Mesendoderm (in vitro differentiated cells): ENCODE measurements around the gene NCOR1.

Experiments used
- DNase-seq: peaks from one replicate; pipeline ENCODE4 v3.0.0; 2013
- H2AK5ac ChIP-seq: 2 replicates; pipeline ENCODE4 v1.6.1; 2013; ENCODE audit warnings: low read length, inconsistent platforms
- H2BK120ac ChIP-seq: 2 replicates; pipeline ENCODE4 v1.6.1; 2013; ENCODE audit warnings: low read depth, mild to moderate bottlenecking, low read length, moderate library complexity, mixed read lengths
- H2BK15ac ChIP-seq: replicated peaks from 2 replicates; pipeline ENCODE4 v1.6.1; 2013; ENCODE audit warnings: low read depth, mild to moderate bottlenecking, moderate library complexity
- H2BK5ac ChIP-seq: 2 replicates; pipeline ENCODE4 v1.6.1; 2013; ENCODE audit warnings: low read length, inconsistent platforms
- H3K18ac ChIP-seq: 2 replicates; pipeline ENCODE4 v1.6.1; 2013; ENCODE audit warnings: mild to moderate bottlenecking, low read length, mixed read lengths
- H3K23ac ChIP-seq: one replicate; pipeline ENCODE4 v1.6.1; 2013; ENCODE audit warnings: low read length
- H3K27ac ChIP-seq: 2 replicates; pipeline ENCODE4 v1.5.1; 2013; ENCODE audit warnings: low read depth, mild to moderate bottlenecking, inconsistent platforms, low read length, moderate library complexity
- H3K27me3 ChIP-seq: 2 replicates; pipeline ENCODE4 v1.6.1; 2013; ENCODE audit warnings: low read length, control low read depth, mild to moderate bottlenecking, inconsistent platforms; ENCODE audit not compliant: insufficient read depth, poor library complexity
- H3K36me3 ChIP-seq: 2 replicates; pipeline ENCODE4 v1.6.1; 2013; ENCODE audit warnings: low read length, inconsistent platforms; ENCODE audit not compliant: control insufficient read depth, insufficient read depth
- H3K4ac ChIP-seq: one replicate; pipeline ENCODE4 v1.6.1; 2013; ENCODE audit warnings: low read depth, mild to moderate bottlenecking, low read length, moderate library complexity
- H3K4me1 ChIP-seq: 2 replicates; pipeline ENCODE4 v1.6.1; 2013; ENCODE audit warnings: low read depth, low read length, inconsistent platforms; ENCODE audit not compliant: control insufficient read depth
- H3K4me2 ChIP-seq: 2 replicates; pipeline ENCODE4 v1.6.1; 2013; ENCODE audit warnings: low read length
- H3K4me3 ChIP-seq: 2 replicates; pipeline ENCODE4 v1.5.1; 2013; ENCODE audit warnings: mild to moderate bottlenecking, low read length
- H3K56ac ChIP-seq: one replicate; pipeline ENCODE4 v1.6.1; 2013; ENCODE audit warnings: low read length
- H3K79me1 ChIP-seq: 2 replicates; pipeline ENCODE4 v1.6.1; 2013; ENCODE audit warnings: low read length, inconsistent platforms
- H3K79me2 ChIP-seq: 2 replicates; pipeline ENCODE4 v1.6.1; 2013; ENCODE audit warnings: mild to moderate bottlenecking, low read length; ENCODE audit not compliant: control insufficient read depth, insufficient read depth
- H3K9ac ChIP-seq: 2 replicates; pipeline ENCODE4 v1.6.1; 2013; ENCODE audit warnings: low read length, inconsistent platforms
- H4K5ac ChIP-seq: one replicate; pipeline ENCODE4 v1.6.1; 2013; ENCODE audit warnings: low read length
- H4K8ac ChIP-seq: one replicate; pipeline ENCODE4 v1.6.1; 2013; ENCODE audit warnings: low read depth, mild to moderate bottlenecking, control low read depth, low read length, moderate library complexity
- WGBS: extraction: QIAGEN DNeasy Blood & Tissue Kit; methylation state at CpG from one replicate; pipeline ENCODE4 v1.1.7; 2013; ENCODE audit warnings: low lambda C conversion rate, missing lambda C conversion rate; ENCODE audit not compliant: insufficient coverage; ENCODE audit errors: extremely low coverage; 5-methylcytosine and 5-hydroxymethylcytosine counted together

NCOR1 gene

GRCh38 chr17:16106161-16106891 lies 109.0 kb downstream of the NCOR1 start:
- peaks cover 2% of the 10 kb centered on the region for H3K36me3 ChIP-seq
- no peak overlapping the region for H3K27ac ChIP-seq

GRCh38 chr17:16104189-16104588 lies 111.1 kb downstream of the NCOR1 start:
- Histone ChIP-seq H3K36me3 (peaks cover 2% of the 10 kb centered on the region), H3K56ac (no peak overlapping the region), H3K79me2 (no peaks in the 10 kb centered on the region), H2BK15ac (no peak overlapping the region), H2AK5ac (no peak overlapping the region), H3K4ac (no peak overlapping the region), H3K23ac (no peak overlapping the region), H3K27me3 (no peaks in the 10 kb centered on the region), H2BK120ac (no peak overlapping the region), H3K18ac (no peak overlapping the region), H3K4me3 (no peak overlapping the region), H3K27ac (no peak overlapping the region), H4K5ac (no peak overlapping the region), H2BK5ac (no peak overlapping the region), H3K9ac (no peak overlapping the region), H3K4me1 (no peaks in the 10 kb centered on the region), H4K8ac (no peak overlapping the region), H3K4me2 (no peak overlapping the region), H3K79me1 (no peaks in the 10 kb centered on the region)
- WGBS = no CpG with 5 or more reads among the region's 4 CpGs
- DNase-seq = no peak

More at GRCh38 chr17:16106161-16106891, 109.0 kb downstream of the NCOR1 start:
- H3K79me2 ChIP-seq = no peaks in the 10 kb centered on the region
- H3K27me3 ChIP-seq = no peaks in the 10 kb centered on the region
- no CpG with 5 or more reads among the region's 1 CpG for WGBS
- H2AK5ac ChIP-seq = no peak overlapping the region
- no peak overlapping the region for H4K8ac ChIP-seq
- no peaks in the 10 kb centered on the region for H3K79me1 ChIP-seq
- no peak overlapping the region for H3K18ac ChIP-seq
- H2BK5ac ChIP-seq = no peak overlapping the region
- H3K56ac ChIP-seq = no peak overlapping the region
- H2BK15ac ChIP-seq = no peak overlapping the region
- DNase-seq = no peak
- H3K4ac ChIP-seq = no peak overlapping the region
- no peaks in the 10 kb centered on the region for H3K4me1 ChIP-seq
- H3K23ac ChIP-seq = no peak overlapping the region
- H3K9ac ChIP-seq = no peak overlapping the region
- no peak overlapping the region for H3K4me3 ChIP-seq
- no peak overlapping the region for H2BK120ac ChIP-seq
- H4K5ac ChIP-seq = no peak overlapping the region
- H3K4me2 ChIP-seq = no peak overlapping the region

- H3K27ac ChIP-seq = no peak overlapping the region
- H3K27me3 ChIP-seq = no peaks in the 10 kb centered on the region
- DNase-seq = no peak
- no peaks in the 10 kb centered on the region for H3K79me1 ChIP-seq
- WGBS = no CpG with 5 or more reads among the region's 6 CpGs
- no peak overlapping the region for H3K4ac ChIP-seq
- no peak overlapping the region for H2BK15ac ChIP-seq
- no peak overlapping the region for H3K18ac ChIP-seq
- no peak overlapping the region for H3K23ac ChIP-seq
- no peak overlapping the region for H3K4me2 ChIP-seq
- no peak overlapping the region for H4K5ac ChIP-seq
- H4K8ac ChIP-seq = no peak overlapping the region
- no peak overlapping the region for H3K4me3 ChIP-seq
- no peaks in the 10 kb centered on the region for H3K79me2 ChIP-seq
- no peak overlapping the region for H2AK5ac ChIP-seq
- peaks cover 4% of the 10 kb centered on the region for H3K36me3 ChIP-seq
- no peak overlapping the region for H3K56ac ChIP-seq
- no peaks in the 10 kb centered on the region for H3K4me1 ChIP-seq
- H3K9ac ChIP-seq = no peak overlapping the region
- H2BK5ac ChIP-seq = no peak overlapping the region
- no peak overlapping the region for H2BK120ac ChIP-seq
These were observed 113.9 kb downstream of the NCOR1 start for GRCh38 chr17:16101440-16101839.

GRCh38 chr17:16100737-16101400 lies 114.5 kb downstream of the NCOR1 start:
- H3K9ac ChIP-seq = no peak overlapping the region
- no peak overlapping the region for H2BK15ac ChIP-seq
- H3K18ac ChIP-seq = no peak overlapping the region
- no peak overlapping the region for H4K5ac ChIP-seq
- H3K79me1 ChIP-seq = no peaks in the 10 kb centered on the region
- H3K56ac ChIP-seq = no peak overlapping the region
- no peak overlapping the region for H3K4me2 ChIP-seq
- H3K27me3 ChIP-seq = no peaks in the 10 kb centered on the region
- WGBS = no CpG with 5 or more reads among the region's 8 CpGs
- no peak overlapping the region for H3K4ac ChIP-seq
- H3K4me1 ChIP-seq = no peaks in the 10 kb centered on the region
- H3K79me2 ChIP-seq = no peaks in the 10 kb centered on the region
- H4K8ac ChIP-seq = no peak overlapping the region
- no peak overlapping the region for H3K27ac ChIP-seq
- no peak overlapping the region for H3K23ac ChIP-seq
- H2BK5ac ChIP-seq = no peak overlapping the region
- H3K36me3 ChIP-seq = peaks cover 4% of the 10 kb centered on the region
- H3K4me3 ChIP-seq = no peak overlapping the region
- DNase-seq = peak; percentile 35
- H2BK120ac ChIP-seq = no peak overlapping the region
- no peak overlapping the region for H2AK5ac ChIP-seq

GRCh38 chr17:16091773-16092172 lies 123.6 kb downstream of the NCOR1 start:
- no peaks in the 10 kb centered on the region for H3K36me3 ChIP-seq
- no peaks in the 10 kb centered on the region for H3K79me1 ChIP-seq
- no peak overlapping the region for H2AK5ac ChIP-seq
- no peak overlapping the region for H4K5ac ChIP-seq
- H4K8ac ChIP-seq = no peak overlapping the region
- no peak overlapping the region for H3K4ac ChIP-seq
- no peak overlapping the region for H3K27ac ChIP-seq
- H3K27me3 ChIP-seq = no peaks in the 10 kb centered on the region
- H2BK5ac ChIP-seq = no peak overlapping the region
- H3K18ac ChIP-seq = no peak overlapping the region
- no peak overlapping the region for H3K4me2 ChIP-seq
- no peaks in the 10 kb centered on the region for H3K79me2 ChIP-seq
- peak; percentile 63 for DNase-seq
- H3K56ac ChIP-seq = no peak overlapping the region
- H3K4me3 ChIP-seq = no peak overlapping the region
- H2BK15ac ChIP-seq = no peak overlapping the region
- no peak overlapping the region for H3K9ac ChIP-seq
- no peaks in the 10 kb centered on the region for H3K4me1 ChIP-seq
- no CpG with 5 or more reads among the region's 4 CpGs for WGBS
- no peak overlapping the region for H2BK120ac ChIP-seq
- no peak overlapping the region for H3K23ac ChIP-seq
